HepG2 (cell line): ENCODE data around the gene CHP1. TPM values are rescaled to one million over a fixed set of nuclear protein-coding genes. Genes with fewer than 3 reads are reported as not detected.
A peak's percentile ranks its signal among the peaks of the same experiment; 100 is the strongest.

Experiments
- CBX2 ChIP-seq, 2 experiments: fragments of 200-600 bp in 1 of 2; sonication (generic); formaldehyde crosslinking in 1 of 2; IDR thresholded peaks; 2 replicates each; pipeline versions ENCODE4 v1.7.0 to v1.8.1; 2018 to 2022; ENCODE audit warnings: low read depth in 2 of 2, low read length in 1 of 2, mild to moderate bottlenecking in 1 of 2, missing genetic modification reagents in 1 of 2
- DNMT1 ChIP-seq: sonication (generic); formaldehyde crosslinking; IDR thresholded peaks from 2 replicates; pipeline ENCODE4 v1.5.1; 2020; ENCODE audit warnings: mild to moderate bottlenecking, missing genetic modification reagents
- GATAD2A ChIP-seq: IDR thresholded peaks from 2 replicates; pipeline ENCODE4 v1.6.1; 2016
- HDAC1 ChIP-seq: sonication (generic); formaldehyde crosslinking; IDR thresholded peaks from 2 replicates; pipeline ENCODE4 v1.5.1; 2020; ENCODE audit warnings: mild to moderate bottlenecking, missing genetic modification reagents
- NFKB2 ChIP-seq: sonication (generic); formaldehyde crosslinking; IDR thresholded peaks from 2 replicates; pipeline ENCODE4 v1.4.0; 2020; ENCODE audit warnings: missing genetic modification reagents, borderline replicate concordance
- PRDM15 ChIP-seq: sonication (generic); formaldehyde crosslinking; IDR thresholded peaks from 2 replicates; pipeline ENCODE4 v1.4.0; 2020; ENCODE audit warnings: missing genetic modification reagents
- RXRA ChIP-seq: sonication (generic); formaldehyde crosslinking; IDR thresholded peaks from 2 replicates; pipeline ENCODE4 v1.5.1; 2020; ENCODE audit warnings: missing genetic modification reagents
- RXRB ChIP-seq: IDR thresholded peaks from 2 replicates; pipeline ENCODE4 v1.6.1; 2016; ENCODE audit warnings: borderline replicate concordance, missing genetic modification reagents, missing compliant biosample characterization
- ZNF142 ChIP-seq: sonication (generic); formaldehyde crosslinking; IDR thresholded peaks from 2 replicates; pipeline ENCODE4 v1.4.0; 2020; ENCODE audit warnings: missing genetic modification reagents
- ZNF180 ChIP-seq: sonication (generic); formaldehyde crosslinking; IDR thresholded peaks from 2 replicates; pipeline ENCODE4 v1.4.0; 2020; ENCODE audit warnings: low read depth, missing genetic modification reagents, borderline replicate concordance
- ZNF230 ChIP-seq: sonication (generic); formaldehyde crosslinking; IDR thresholded peaks from 2 replicates; pipeline ENCODE4 v1.4.0; 2020; ENCODE audit warnings: mild to moderate bottlenecking, missing genetic modification reagents
- ZNF251 ChIP-seq: sonication (generic); formaldehyde crosslinking; IDR thresholded peaks from 2 replicates; pipeline ENCODE4 v1.9.0; 2021; ENCODE audit warnings: mild to moderate bottlenecking, missing genetic modification reagents
- ZNF574 ChIP-seq: sonication (generic); formaldehyde crosslinking; IDR thresholded peaks from 2 replicates; pipeline ENCODE4 v1.4.0; 2020; ENCODE audit warnings: missing genetic modification reagents
- polyA plus RNA-seq, 8 experiments: library from polyadenylated mRNA; depleted of rRNA in 3 of 8; stranded (reverse) in 7 of 8; unstranded in 1 of 8; fragments of >200 nt; fragmentation: Illumina TruSeq in 4 of 8; extraction: Trizol in 4 of 8; gene quantifications; 2 replicates each; pipeline versions ENCODE4 v1.2.1 to v1.2.3, GENCODE V29; 2011 to 2016; ENCODE audit warnings: low read depth in 4 of 8, missing spikeins in 1 of 8, mixed read lengths in 1 of 8; ENCODE audit not compliant: insufficient read depth in 1 of 8
- total RNA-seq, 5 experiments: library from RNA; depleted of rRNA; stranded (reverse); fragments of >200 nt; fragmentation: Illumina TruSeq; extraction: Trizol; gene quantifications; 2 replicates each; pipeline ENCODE4 v1.2.3, GENCODE V29; 2016; ENCODE audit warnings: low read depth in 1 of 5
- TF ChIP-seq, protein P1 (sequence below): sonication (generic); formaldehyde crosslinking; IDR thresholded peaks from 2 replicates; pipeline ENCODE4 v1.4.0; 2020; ENCODE audit warnings: mild to moderate bottlenecking, missing genetic modification reagents

The CHP1 gene
- total and polyA plus RNA-seq, 2 of the 13 experiments (the other 11 are each of a cell fraction or from before 2014, with no cell fraction given): 49.6 to 76.4 TPM

DNA sequence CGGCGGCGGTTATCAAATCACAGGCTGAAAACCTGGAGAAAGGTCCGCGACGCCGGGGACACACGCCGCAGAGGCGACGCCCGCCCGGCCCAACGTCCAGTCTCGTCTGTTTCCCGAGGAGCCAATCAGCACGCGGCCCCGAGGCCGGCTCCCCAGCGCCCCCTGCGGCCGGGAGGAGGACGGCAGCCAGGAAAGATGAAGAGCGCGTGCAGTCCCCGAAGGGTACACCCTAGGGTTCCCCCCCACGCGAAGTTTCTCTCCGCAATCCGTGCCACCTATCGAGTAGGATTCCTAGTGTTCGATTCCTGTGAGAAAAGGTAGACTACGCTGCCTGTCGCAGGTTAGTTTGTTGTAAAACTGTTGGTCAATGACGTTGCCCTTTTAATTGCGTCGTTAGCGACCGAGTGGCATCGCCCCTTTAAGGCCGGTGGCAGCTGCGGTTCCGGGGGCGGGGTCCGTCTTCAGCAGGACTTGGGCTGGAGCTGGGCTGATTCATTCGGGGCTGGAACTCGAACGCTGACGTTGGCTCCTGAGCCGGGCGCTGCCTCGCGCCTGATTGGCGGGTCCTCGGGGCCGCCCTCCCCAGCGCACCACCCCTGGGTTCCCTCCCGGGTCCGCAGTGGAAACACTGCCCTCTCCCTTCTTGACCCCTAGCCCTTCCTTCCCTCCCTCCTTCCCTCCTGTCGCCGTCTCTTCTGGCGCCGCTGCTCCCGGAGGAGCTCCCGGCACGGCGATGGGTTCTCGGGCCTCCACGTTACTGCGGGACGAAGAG lies at the start of gene CHP1, which contains the start of gene EXD1 (continued):
- TF ChIP-seq ZNF251 (no peak), PRDM15 (CRISPR knock-in tag) (peak; percentile 84), ZNF180 (CRISPR knock-in tag) (no peak), CBX2 (IDR thresholded peaks at IDR 0.05; ENCODE audit: low read depth, low read length) (no peak), CBX2 (CRISPR knock-in tag; IDR thresholded peaks at IDR 0.05; ENCODE audit: low read depth) (no peak), RXRB (CRISPR knock-in tag) (peak; percentile 66), DNMT1 (CRISPR knock-in tag) (peak; percentile 68; the same call in 1 of the 2 replicates), NFKB2 (CRISPR knock-in tag) (peak; percentile 82), RXRA (peak; percentile 34), ZNF230 (peak; percentile 21; the same call in 1 of the 2 replicates), ZNF574 (CRISPR knock-in tag) (peak; percentile 67), ZNF142 (CRISPR knock-in tag) (peak; percentile 80), GATAD2A (CRISPR knock-in tag) (peak; percentile 46; the same call in 1 of the 2 replicates), HDAC1 (CRISPR knock-in tag) (peak; percentile 79)
- TF ChIP-seq, protein P1, sequence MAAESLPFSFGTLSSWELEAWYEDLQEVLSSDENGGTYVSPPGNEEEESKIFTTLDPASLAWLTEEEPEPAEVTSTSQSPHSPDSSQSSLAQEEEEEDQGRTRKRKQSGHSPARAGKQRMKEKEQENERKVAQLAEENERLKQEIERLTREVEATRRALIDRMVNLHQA: no peak
